DMS153 (cell line): ENCODE measurements around the gene AK6.
"Not testable (repeated sequence)": the region's sequence is repeated elsewhere in the genome, so short reads cannot be mapped to it uniquely, and the experiment has no call there.

Experiments
- DNase-seq: peaks from one replicate; lab custom pipeline; 2025; lab: John Stamatoyannopoulos, UW

Gene AK6

GRCh38 chr5:69369340-69370121, at the start of gene AK6, which contains the start of the genes RAD17 and TAF9:
Gene AK6 (minus strand): TSS chr5:69369520. CDS start chr5:69369490, 30 bp downstream.
Gene RAD17 (plus strand): TSS chr5:69369818. CDS start chr5:69372209, 2,391 bp downstream.
Gene TAF9 (minus strand): TSS chr5:69369520. CDS start chr5:69365737, 3,783 bp downstream.
- DNase-seq = peak; percentile 66

GRCh38 chr5:69418554-69418953, 49.2 kb upstream of the AK6 start:
- DNase-seq = no peak

GRCh38 chr5:69416699-69417098, 47.4 kb upstream of the AK6 start:
- DNase-seq = peak; percentile 1

- no peak for DNase-seq
Observed at GRCh38 chr5:69416180-69416579, 46.9 kb upstream of the AK6 start.

GRCh38 chr5:69415584-69415958, 46.3 kb upstream of the AK6 start:
- DNase-seq = no peak

GRCh38 chr5:69414885-69415583, 45.7 kb upstream of the AK6 start, which contains the start of gene MARVELD2:
Gene MARVELD2 (plus strand): TSS chr5:69415116. CDS start chr5:69419386, 4,270 bp downstream.
- DNase-seq = peak; percentile 67

- DNase-seq = no peak
Observed at GRCh38 chr5:69404659-69405330, 35.5 kb upstream of the AK6 start.

GRCh38 chr5:69378376-69378775, 9.1 kb upstream of the AK6 start:
- no peak for DNase-seq

GRCh38 chr5:69374911-69375446, 5.7 kb upstream of the AK6 start:
- DNase-seq = no peak

GRCh38 chr5:69372394-69372793, 3.1 kb upstream of the AK6 start:
- no peak for DNase-seq

GRCh38 chr5:69370335-69370734, 1.0 kb upstream of the AK6 start:
- not testable (repeated sequence) for DNase-seq

GRCh38 chr5:69368458-69369339, 621 bp downstream of the AK6 start:
- DNase-seq = no peak

GRCh38 chr5:69367697-69368279, 1.5 kb downstream of the AK6 start:
- no peak for DNase-seq

- no peak for DNase-seq
Observed at GRCh38 chr5:69364850-69365249, 4.5 kb downstream of the AK6 start.

GRCh38 chr5:69364414-69364813, 4.9 kb downstream of the AK6 start:
- no peak for DNase-seq

GRCh38 chr5:69360442-69360841, 8.9 kb downstream of the AK6 start:
- DNase-seq = no peak

GRCh38 chr5:69359699-69360098, 9.6 kb downstream of the AK6 start:
- no peak for DNase-seq

- DNase-seq = no peak
Observed at GRCh38 chr5:69350664-69351063, 18.7 kb downstream of the AK6 start.

GRCh38 chr5:69343083-69343482, 26.2 kb downstream of the AK6 start:
- DNase-seq = no peak

GRCh38 chr5:69341520-69342161, 27.7 kb downstream of the AK6 start:
- no peak for DNase-seq
